Sigmoid colon (tissue), 7 donors: ENCODE measurements around the gene SLC47A1. TPM values are rescaled to one million over a fixed set of nuclear protein-coding genes. Genes with fewer than 3 reads are reported as not detected.

Source experiments
- DNase-seq: peaks from one replicate; pipeline ENCODE4 v3.0.0-alpha.2; 2019
- H3K27ac ChIP-seq, 4 donors: fragments of 200-600 bp; sonication (generic); one replicate each; pipeline ENCODE4 v1.5.1; 2016 to 2019; ENCODE audit warnings: mild to moderate bottlenecking in 1 of 4
- H3K27me3 ChIP-seq, 3 donors: fragments of 200-600 bp; sonication (generic); one replicate each; pipeline ENCODE4 v1.5.1; 2019; ENCODE audit warnings: mild to moderate bottlenecking in 1 of 3
- H3K36me3 ChIP-seq, 4 donors: fragments of 200-600 bp; sonication (generic); one replicate each; pipeline ENCODE4 v1.5.1; 2016 to 2019
- H3K4me1 ChIP-seq, 4 donors: fragments of 200-600 bp; sonication (generic); one replicate each; pipeline ENCODE4 v1.5.1; 2017 to 2019
- H3K4me3 ChIP-seq, 4 donors: fragments of 200-600 bp; sonication (generic); one replicate each; pipeline ENCODE4 v1.5.1; 2017 to 2019; ENCODE audit warnings: mild to moderate bottlenecking in 2 of 4, moderate library complexity in 1 of 4
- H3K9me3 ChIP-seq, 4 donors: fragments of 200-600 bp in 3 of 4; sonication (generic) in 3 of 4; one replicate each; pipeline versions ENCODE4 v1.5.1 to v1.6.1; 2013 to 2019
- CTCF ChIP-seq, 4 experiments: fragments of 450-650 bp in 3 of 4; fragments of 200-600 bp in 1 of 4; IDR thresholded peaks; one replicate each; pipeline ENCODE4 v1.5.1; 2016 to 2019; ENCODE audit warnings: antibody characterized with exemption in 4 of 4, mild to moderate bottlenecking in 3 of 4, moderate library complexity in 2 of 4
- EP300 ChIP-seq, 4 donors: sonication (generic); formaldehyde crosslinking; IDR thresholded peaks; one replicate each; pipeline ENCODE4 v1.6.1; 2017; ENCODE audit warnings: antibody characterized with exemption in 4 of 4
- POLR2A ChIP-seq, 2 donors: fragments of 450-650 bp; IDR thresholded peaks; one replicate each; pipeline ENCODE4 v1.6.1; 2016; ENCODE audit warnings: antibody characterized with exemption in 2 of 2, mild to moderate bottlenecking in 2 of 2, moderate library complexity in 2 of 2
- POLR2AphosphoS5 ChIP-seq, 4 donors: sonication (generic); formaldehyde crosslinking; IDR thresholded peaks; one replicate each; pipeline ENCODE4 v1.6.1; 2017; ENCODE audit warnings: antibody characterized with exemption in 4 of 4
- WGBS, 2 donors: extraction: QIAGEN DNeasy Blood & Tissue Kit; methylation state at CpG; one replicate each; pipeline ENCODE4 v1.1.7; 2013; 5-methylcytosine and 5-hydroxymethylcytosine counted together
- intact Hi-C: fragments of 100-400 bp; cut with DNase I; formaldehyde crosslinking; loops from one replicate; pipeline ENCODE4 v1.15.1; 2023
- polyA plus RNA-seq, 3 donors: library from polyadenylated mRNA; stranded (reverse); fragments of 200-250 nt; gene quantifications; one replicate each; pipeline ENCODE4 v1.2.3, GENCODE V29; 2013
- total RNA-seq, 4 donors: library from RNA; depleted of rRNA; stranded (reverse); fragments of >200 nt; gene quantifications; one replicate each; pipeline ENCODE4 v1.1.0, GENCODE V29; 2016
- donor health status: healthy with polysubstance abuse.
- donor health status: Bipolar disorder and iron deficiency.
- donor health status: healthy.

The SLC47A1 gene
- total and polyA plus RNA-seq, 7 donors: 0.82 to 8.2 (median 1.2) TPM

- WGBS, 2 donors: 92 to 95% methylated on average over 8 of the region's 8 CpGs
- DNase-seq: no peak
- Histone ChIP-seq H3K9me3 (no peaks in the 10 kb centered on the region), H3K4me1 (no peaks in the 10 kb centered on the region), H3K27ac (no peak overlapping the region), H3K4me3 (no peak overlapping the region), H3K36me3 (no peaks in the 10 kb centered on the region), H3K27me3 (no peaks in the 10 kb centered on the region)
- TF ChIP-seq POLR2AphosphoS5 (IDR thresholded peaks at IDR 0.05) (no peak), POLR2A (IDR thresholded peaks at IDR 0.05) (no peak), EP300 (IDR thresholded peaks at IDR 0.05) (no peak), CTCF (IDR thresholded peaks at IDR 0.05) (no peak)
- intact Hi-C loops: no loop called here
These were observed 19.4 kb downstream of the SLC47A1 start for GRCh38 chr17:19553036-19553435.

- Histone ChIP-seq H3K27ac (no peak overlapping the region), H3K36me3 (no peaks in the 10 kb centered on the region), H3K27me3 (no peaks in the 10 kb centered on the region), H3K9me3 (peaks cover 0 to 3% (median 0%) of the 10 kb centered on the region in 4 donors), H3K4me3 (no peak overlapping the region), H3K4me1 (no peaks in the 10 kb centered on the region)
- intact Hi-C loops: no loop called here
- TF ChIP-seq POLR2A (IDR thresholded peaks at IDR 0.05) (no peak), POLR2AphosphoS5 (IDR thresholded peaks at IDR 0.05) (no peak), EP300 (IDR thresholded peaks at IDR 0.05) (no peak), CTCF (IDR thresholded peaks at IDR 0.05) (no peak)
- WGBS, 2 donors: 50 to 75% methylated on average over 9 of the region's 9 CpGs
- DNase-seq: no peak
These were observed 20.7 kb downstream of the SLC47A1 start for GRCh38 chr17:19554393-19554792.

- H3K27ac ChIP-seq: no peak overlapping the region
- DNase-seq: no peak
These were observed 22.1 kb downstream of the SLC47A1 start for GRCh38 chr17:19555746-19556145.

GRCh38 chr17:19558946-19559345 lies 25.3 kb downstream of the SLC47A1 start:
- H3K27ac ChIP-seq: no peak overlapping the region
- no peak for DNase-seq
- H3K9me3 ChIP-seq: peaks cover 0 to 3% (median 0%) of the 10 kb centered on the region in 4 donors
- H3K4me1 ChIP-seq: no peaks in the 10 kb centered on the region
- no peaks in the 10 kb centered on the region for H3K27me3 ChIP-seq
- H3K36me3 ChIP-seq: no peaks in the 10 kb centered on the region
- intact Hi-C loops: no loop called here
- no peak overlapping the region for H3K4me3 ChIP-seq
- no peak for TF ChIP-seq CTCF (IDR thresholded peaks at IDR 0.05)
- TF ChIP-seq POLR2AphosphoS5 (IDR thresholded peaks at IDR 0.05): no peak
- no peak for TF ChIP-seq EP300 (IDR thresholded peaks at IDR 0.05)
- no peak for TF ChIP-seq POLR2A (IDR thresholded peaks at IDR 0.05)

More at GRCh38 chr17:19555746-19556145, 22.1 kb downstream of the SLC47A1 start:
- no peaks in the 10 kb centered on the region for H3K4me1 ChIP-seq
- peaks cover 0 to 3% (median 0%) of the 10 kb centered on the region in 4 donors for H3K9me3 ChIP-seq
- intact Hi-C loops: no loop called here
- WGBS, 2 donors: 91 to 93% methylated on average over 11 of the region's 11 CpGs
- TF ChIP-seq POLR2A (IDR thresholded peaks at IDR 0.05) (no peak), CTCF (IDR thresholded peaks at IDR 0.05) (no peak), EP300 (IDR thresholded peaks at IDR 0.05) (no peak), POLR2AphosphoS5 (IDR thresholded peaks at IDR 0.05) (no peak)
- no peaks in the 10 kb centered on the region for H3K36me3 ChIP-seq
- no peaks in the 10 kb centered on the region for H3K27me3 ChIP-seq
- H3K4me3 ChIP-seq: no peak overlapping the region

GRCh38 chr17:19561697-19562318 lies 28.2 kb downstream of the SLC47A1 start:
- Histone ChIP-seq H3K4me1 (no peaks in the 10 kb centered on the region), H3K27ac (no peak overlapping the region), H3K36me3 (no peaks in the 10 kb centered on the region), H3K4me3 (no peak overlapping the region), H3K27me3 (no peaks in the 10 kb centered on the region), H3K9me3 (peaks cover 0 to 3% (median 0%) of the 10 kb centered on the region in 4 donors)
- WGBS, 2 donors: 58 to 72% methylated on average over 9 of the region's 9 CpGs
- intact Hi-C loops: no loop called here
- TF ChIP-seq CTCF (IDR thresholded peaks at IDR 0.05) (no peak), EP300 (IDR thresholded peaks at IDR 0.05) (no peak)
- no peak for DNase-seq
